ENCODE data around the gene TMEM14A. TPM values are rescaled to one million over a fixed set of nuclear protein-coding genes. Genes with fewer than 3 reads are reported as not detected.
A peak's percentile ranks its signal among the peaks of the same experiment; 100 is the strongest.

TMEM14A gene
- total RNA-seq, 1 experiment from 2014 or later: 7.3 TPM

DNA sequence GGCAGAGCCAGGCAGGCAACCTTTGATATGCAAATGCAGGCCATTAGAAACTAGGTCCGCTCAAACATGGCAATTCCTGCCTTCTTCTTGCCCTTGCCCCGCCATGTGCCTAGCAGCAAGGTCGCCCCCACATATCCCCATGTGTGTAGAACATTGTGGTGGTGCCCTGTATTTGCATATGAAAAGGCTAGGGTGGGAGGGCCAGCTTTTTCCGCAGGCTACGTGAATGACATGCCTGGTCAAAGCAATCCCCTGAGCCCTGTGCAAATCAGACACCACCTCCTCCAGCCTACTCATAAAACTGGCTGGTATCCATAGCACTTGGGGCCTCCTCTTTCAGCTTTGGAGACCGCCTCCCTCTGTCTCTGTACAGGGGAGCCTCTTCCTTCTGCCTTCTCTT lies 60.8 kb downstream of the TMEM14A start:
- Histone ChIP-seq H3K4ac (ENCODE audit: low read depth, low read length) (no peak overlapping the region), H2BK120ac (ENCODE audit: low read depth, low read length, poor library complexity, severe bottlenecking) (no peak overlapping the region), H3K23ac (ENCODE audit: insufficient read length, low read depth, low read length) (no peak overlapping the region), H3K14ac (ENCODE audit: insufficient read depth, low read length) (no peak overlapping the region), H2BK15ac (ENCODE audit: low read depth, low read length) (no peak overlapping the region), H3K23me2 (ENCODE audit: insufficient read length, low read depth, low read length, poor library complexity, severe bottlenecking) (no peaks in the 10 kb centered on the region), H3K79me2 (ENCODE audit: insufficient read depth, low read length) (no peaks in the 10 kb centered on the region), H4K20me1 (ENCODE audit: control insufficient read depth, insufficient read depth, insufficient read length) (no peaks in the 10 kb centered on the region), H2AFZ (ENCODE audit: low read length) (no peak overlapping the region), H4K5ac (ENCODE audit: insufficient read length, low read depth, low read length) (no peak overlapping the region), H4K91ac (ENCODE audit: insufficient read length, low read depth, low read length) (no peak overlapping the region), H2BK20ac (ENCODE audit: low read depth, low read length, poor library complexity, severe bottlenecking) (no peak overlapping the region), H4K8ac (replicated peaks; ENCODE audit: insufficient read length, low read depth, low read length) (no peak overlapping the region), H3K4me2 (ENCODE audit: insufficient read depth, insufficient read length, low read length) (no peak overlapping the region), H3K27ac (ENCODE audit: insufficient read length, low read depth, low read length) (no peak overlapping the region), H3K18ac (ENCODE audit: insufficient read length, low read depth, low read length) (no peak overlapping the region), H3T11ph (ENCODE audit: low read length) (no peak overlapping the region), H3K9ac (ENCODE audit: extremely low read depth, insufficient read length, low read length) (no peak overlapping the region), H3K79me1 (ENCODE audit: insufficient read depth, low read depth, low read length, poor library complexity, severe bottlenecking) (no peaks in the 10 kb centered on the region), H2BK12ac (ENCODE audit: insufficient read length, low read depth, low read length) (no peak overlapping the region), H2AK5ac (ENCODE audit: insufficient read length, low read length) (no peak overlapping the region), H3K4me1 (ENCODE audit: insufficient read depth, low read length) (peaks cover 2% of the 10 kb centered on the region; the same call in 1 of the 2 replicates), H3K56ac (ENCODE audit: insufficient read length, low read depth, low read length) (no peak overlapping the region), H3K9me3 (ENCODE audit: control insufficient read depth, low read depth, low read length) (no peaks in the 10 kb centered on the region), H2BK5ac (ENCODE audit: insufficient read length, low read length) (no peak overlapping the region), H3K27me3 (ENCODE audit: insufficient read depth, low read length) (no peaks in the 10 kb centered on the region)
- DNase-seq: peak; percentile 50
- TF ChIP-seq, protein P1, sequence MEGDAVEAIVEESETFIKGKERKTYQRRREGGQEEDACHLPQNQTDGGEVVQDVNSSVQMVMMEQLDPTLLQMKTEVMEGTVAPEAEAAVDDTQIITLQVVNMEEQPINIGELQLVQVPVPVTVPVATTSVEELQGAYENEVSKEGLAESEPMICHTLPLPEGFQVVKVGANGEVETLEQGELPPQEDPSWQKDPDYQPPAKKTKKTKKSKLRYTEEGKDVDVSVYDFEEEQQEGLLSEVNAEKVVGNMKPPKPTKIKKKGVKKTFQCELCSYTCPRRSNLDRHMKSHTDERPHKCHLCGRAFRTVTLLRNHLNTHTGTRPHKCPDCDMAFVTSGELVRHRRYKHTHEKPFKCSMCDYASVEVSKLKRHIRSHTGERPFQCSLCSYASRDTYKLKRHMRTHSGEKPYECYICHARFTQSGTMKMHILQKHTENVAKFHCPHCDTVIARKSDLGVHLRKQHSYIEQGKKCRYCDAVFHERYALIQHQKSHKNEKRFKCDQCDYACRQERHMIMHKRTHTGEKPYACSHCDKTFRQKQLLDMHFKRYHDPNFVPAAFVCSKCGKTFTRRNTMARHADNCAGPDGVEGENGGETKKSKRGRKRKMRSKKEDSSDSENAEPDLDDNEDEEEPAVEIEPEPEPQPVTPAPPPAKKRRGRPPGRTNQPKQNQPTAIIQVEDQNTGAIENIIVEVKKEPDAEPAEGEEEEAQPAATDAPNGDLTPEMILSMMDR (conservative IDR thresholded peaks at IDR 0.05): no peak
- Mint-ChIP-seq H3K4me1 (peaks cover 46 to 50% of the 10 kb centered on the region in 2 experiments), H3K27me3 (ENCODE audit: low read depth) (peaks cover 9% of the 10 kb centered on the region), H3K9me3 (no peaks in the 10 kb centered on the region), H3K27ac (no peak overlapping the region), H3K4me3 (no peak overlapping the region; a peak in 1 of 5 replicates), H3K36me3 (ENCODE audit: insufficient read depth in 1 of 3, low read depth in 3 of 3) (no peaks in the 10 kb centered on the region; a peak in 3 of 7 replicates)
- WGBS (ENCODE audit: extremely low coverage, insufficient read length, low lambda C conversion rate): no CpG with 5 or more reads among the region's 6 CpGs
